GM19455 (cell line): ENCODE measurements around the gene ELMO3.

Experiments used
- ATAC-seq: cut with Tn5 transposase; IDR thresholded peaks from one replicate; pipeline ENCODE4 v1.9.1; 2021; ENCODE audit not compliant: unreplicated experiment

ELMO3 gene

DNA sequence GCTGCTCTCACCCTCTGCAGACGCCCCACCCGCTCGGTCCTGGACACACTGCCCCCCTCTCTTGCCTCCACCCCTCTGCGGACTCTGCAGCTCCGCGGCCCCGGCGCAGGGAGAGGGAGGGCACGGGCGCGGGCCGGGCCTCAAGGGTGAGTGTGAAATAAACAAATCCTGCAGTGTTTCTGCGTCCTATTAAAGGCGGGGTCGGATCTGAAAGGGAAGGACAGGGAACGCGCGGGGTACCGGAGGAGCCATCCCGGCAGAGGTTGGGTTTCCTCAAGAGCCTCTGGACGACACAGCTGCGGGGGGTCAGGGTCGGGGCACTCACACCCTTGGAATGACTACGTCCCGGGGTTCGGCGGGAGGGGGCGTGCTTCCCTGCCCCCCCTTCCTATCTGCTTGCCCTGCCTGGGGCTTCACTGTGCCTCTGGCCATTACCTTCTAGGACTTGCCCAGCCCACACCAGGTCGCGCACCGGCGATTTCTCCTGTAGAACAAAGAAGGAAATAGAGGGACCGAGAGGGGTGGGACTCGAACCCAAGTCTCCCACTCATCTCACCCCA is 34.9 kb upstream of the ELMO3 start:
- no peak for ATAC-seq

DNA sequence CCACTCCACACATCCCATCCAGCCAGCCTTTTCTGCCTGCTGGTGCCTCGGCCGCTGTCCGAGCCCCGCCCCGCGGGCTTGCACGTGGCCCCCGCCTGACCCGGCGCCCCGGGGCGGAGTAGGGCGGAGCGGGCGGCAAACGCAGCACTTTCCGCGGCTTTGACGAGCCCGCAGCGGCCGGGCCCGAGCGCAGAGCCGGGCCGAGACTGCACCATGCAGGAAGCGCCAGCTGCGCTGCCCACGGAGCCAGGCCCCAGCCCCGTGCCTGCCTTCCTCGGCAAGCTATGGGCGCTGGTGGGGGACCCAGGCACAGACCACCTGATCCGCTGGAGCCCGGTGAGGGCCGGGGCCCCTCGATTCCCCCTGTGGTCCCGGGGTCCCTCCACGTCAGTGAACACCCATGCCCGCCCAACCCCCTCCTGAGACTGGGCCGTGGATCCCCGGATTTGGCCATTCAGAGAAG is 34.3 kb upstream of the ELMO3 start, which contains the start of gene HSF4:
Gene HSF4 (plus strand): TSS at position 147 of the 463 bp plus-strand sequence. CDS start 67 bp downstream, at position 214.
- ATAC-seq: no peak

DNA sequence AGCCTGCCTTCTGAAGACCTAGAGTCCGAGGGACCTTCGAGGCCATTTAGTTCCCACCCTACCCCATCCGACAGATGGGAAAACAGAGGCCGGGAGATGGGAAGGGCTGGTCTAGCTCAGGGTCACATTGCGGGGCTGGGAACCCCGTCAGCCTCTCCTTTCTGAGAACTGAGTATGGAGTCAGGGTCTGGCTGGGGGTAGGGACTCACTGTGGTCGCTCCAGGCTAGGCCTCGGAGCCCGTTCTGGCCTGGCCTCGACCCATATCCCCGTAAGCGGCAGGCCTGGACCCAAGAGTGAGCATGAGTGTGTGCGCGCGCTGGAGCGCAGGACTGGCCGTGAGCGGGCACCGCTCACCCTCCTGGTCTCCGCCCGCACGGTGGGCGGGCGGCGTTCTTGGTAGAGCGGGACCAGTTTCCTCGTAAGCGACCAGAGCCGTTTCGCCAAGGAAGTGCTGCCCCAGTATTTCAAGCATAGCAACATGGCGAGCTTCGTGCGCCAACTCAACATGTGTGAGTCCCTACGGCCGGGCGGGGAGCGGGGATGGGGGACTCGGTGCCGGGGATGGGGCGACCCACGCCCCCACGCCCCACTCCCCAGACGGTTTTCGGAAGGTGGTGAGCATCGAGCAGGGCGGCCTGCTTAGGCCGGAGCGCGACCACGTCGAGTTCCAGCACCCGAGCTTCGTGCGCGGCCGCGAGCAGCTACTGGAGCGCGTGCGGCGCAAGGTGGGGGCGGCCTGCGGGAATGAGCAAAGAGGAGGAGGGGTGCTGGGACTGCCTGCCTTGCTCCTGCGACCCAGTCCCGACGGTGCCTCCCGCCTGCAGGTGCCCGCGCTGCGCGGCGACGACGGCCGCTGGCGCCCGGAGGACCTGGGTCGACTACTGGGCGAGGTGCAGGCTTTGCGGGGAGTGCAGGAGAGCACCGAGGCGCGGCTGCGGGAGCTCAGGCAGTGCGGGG is 33.5 kb upstream of the ELMO3 start:
- ATAC-seq: no peak

DNA sequence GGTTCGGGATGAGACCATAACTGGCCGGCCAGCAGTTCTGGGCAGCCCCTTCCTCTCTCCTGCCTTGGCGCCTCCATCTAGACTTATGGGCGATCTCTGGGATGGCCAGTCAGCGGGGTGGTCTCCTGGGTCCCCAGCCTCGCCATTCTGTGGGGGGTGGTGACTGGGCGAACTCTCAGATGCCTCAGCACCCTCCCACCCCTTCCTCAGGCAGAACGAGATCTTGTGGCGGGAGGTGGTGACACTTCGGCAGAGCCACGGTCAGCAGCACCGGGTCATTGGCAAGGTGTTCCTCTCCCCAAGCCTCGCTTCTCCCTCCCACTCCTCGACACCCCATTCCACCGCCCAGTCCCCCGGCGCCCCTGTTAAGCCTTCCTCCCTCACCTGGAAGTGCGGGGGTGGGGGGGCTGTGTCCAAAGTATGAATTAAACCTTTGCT is 32.8 kb upstream of the ELMO3 start:
- no peak for ATAC-seq

DNA sequence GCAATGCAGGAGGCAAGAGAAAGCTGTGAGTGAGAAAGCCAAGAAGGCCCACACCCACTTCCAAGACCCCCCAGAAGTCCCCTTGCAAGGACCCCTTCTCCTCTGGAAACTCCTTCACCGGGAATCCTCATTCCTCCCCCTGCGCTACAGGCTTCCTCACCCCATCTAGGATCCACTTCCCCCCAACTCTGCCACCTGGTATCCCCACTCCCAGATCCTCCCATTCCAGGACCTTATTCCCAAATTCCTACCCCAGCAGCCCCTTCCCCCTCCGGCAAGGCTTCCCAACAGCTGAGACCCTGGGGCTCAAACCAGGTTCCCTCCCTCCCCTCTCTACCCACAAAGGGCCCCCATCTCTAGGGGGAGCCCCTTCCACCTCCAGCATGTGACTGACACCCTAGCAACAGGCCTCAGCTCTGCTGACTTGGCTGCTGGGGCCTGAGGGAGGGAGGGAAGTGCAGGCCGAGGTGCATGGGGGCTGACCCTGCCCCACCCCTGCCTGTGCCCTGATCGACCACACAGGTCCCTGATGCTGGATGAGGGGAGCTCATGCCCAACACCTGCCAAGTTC is 32.2 kb upstream of the ELMO3 start:
- ATAC-seq: no peak

DNA sequence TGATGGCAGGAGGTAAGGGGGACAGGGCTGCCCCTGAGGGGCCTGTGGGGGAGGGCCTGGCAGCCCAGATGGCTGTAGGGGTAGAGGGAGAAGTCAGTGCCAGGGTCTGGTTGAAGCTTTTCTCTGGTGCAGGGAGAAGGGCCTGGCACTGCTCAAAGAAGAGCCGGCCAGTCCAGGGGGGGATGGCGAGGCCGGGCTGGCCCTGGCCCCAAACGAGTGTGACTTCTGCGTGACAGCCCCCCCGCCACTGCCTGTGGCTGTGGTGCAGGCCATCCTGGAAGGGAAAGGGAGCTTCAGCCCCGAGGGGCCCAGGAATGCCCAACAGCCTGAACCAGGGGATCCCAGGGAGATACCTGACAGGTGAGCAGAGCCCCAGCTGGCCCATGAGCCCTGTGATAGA is 31.3 kb upstream of the ELMO3 start:
- ATAC-seq: no peak

DNA sequence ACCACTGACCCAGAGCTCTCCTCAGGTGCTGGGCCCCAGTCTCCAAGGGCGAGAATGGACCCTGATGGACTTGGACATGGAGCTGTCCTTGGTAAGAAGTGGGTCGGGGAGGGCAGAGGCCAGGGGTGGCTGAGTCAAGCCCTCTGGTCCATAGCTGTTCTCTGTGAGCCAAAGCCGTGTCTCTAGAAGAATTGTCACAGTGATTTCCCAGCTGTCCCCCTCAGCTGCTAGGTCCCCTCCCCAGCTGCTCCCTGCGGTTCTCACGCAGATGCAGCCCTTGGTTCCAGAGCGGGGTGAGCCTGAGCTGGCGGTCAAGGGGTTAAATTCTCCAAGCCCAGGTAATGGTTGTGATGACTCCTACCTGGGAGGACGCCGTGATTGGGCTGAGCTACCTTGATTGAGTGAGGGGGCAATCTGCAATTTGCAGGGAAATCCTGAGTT is 29.9 kb upstream of the ELMO3 start:
- no peak for ATAC-seq

DNA sequence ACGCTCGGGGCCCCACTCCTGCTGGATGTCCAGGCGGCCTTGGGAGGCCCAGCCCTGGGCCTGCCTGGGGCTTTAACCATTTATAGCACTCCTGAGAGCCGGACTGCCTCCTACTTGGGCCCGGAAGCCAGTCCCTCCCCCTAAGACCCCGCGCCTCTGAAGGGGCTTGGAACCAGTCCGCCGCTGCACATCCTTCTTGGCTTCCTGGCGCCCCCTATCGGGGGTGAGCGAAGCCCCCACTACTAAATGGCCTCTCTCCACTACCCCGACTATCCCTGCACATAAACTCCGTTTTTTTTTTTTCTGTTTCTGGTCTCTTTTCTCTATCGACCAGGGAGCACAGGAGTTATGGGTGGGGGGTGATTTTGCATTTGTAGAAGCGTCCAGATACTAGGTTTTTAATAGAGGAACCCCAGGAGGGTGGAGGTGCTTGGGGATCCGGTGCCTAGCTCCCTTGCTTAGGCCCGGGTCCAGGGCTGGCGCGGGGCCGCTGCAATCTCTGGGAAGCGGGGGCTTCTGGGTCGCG is 29.2 kb upstream of the ELMO3 start:
- no peak for ATAC-seq

DNA sequence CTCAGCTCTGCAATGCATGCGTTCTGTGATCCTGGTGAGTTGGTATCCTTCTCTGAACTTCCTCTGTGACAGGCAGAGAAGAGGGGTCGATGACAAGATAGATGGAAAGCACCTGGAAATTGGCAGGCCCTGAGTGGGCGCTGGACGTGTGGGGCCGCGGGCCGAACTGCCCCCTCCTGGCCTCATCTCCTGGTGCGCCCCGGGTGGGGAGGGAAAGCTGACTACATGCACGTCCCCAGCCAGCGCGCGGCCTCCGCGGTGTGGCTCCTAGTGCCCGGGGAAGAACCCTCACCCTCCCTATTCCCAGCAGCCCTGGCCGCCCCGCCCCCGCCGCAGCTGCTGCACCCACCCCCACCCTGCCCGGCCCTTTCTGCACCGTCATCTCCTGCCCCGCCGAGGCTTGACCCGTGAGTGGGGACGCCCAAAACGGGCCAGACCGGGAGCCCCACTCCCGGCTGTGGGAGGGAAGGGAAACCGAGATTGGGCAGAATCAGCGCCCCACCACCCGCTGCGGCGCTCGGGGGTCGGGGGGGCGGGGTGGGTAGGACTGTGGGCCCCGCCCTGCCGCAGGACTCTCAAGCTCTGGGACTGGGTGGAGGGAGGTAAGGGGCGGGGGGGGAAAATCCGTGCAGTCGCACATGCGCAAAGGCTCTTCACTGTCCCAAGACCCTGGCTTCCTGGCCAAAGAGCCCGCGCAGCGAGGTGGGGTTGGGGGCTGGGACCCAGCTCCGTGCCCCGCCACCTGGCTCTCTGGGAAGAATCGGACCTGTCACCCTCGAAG is 28.6 kb upstream of the ELMO3 start, which contains the start of gene NOL3:
Gene NOL3 (plus strand): TSS at position 371 of the 781 bp plus-strand sequence.
- ATAC-seq: peak; percentile 36

DNA sequence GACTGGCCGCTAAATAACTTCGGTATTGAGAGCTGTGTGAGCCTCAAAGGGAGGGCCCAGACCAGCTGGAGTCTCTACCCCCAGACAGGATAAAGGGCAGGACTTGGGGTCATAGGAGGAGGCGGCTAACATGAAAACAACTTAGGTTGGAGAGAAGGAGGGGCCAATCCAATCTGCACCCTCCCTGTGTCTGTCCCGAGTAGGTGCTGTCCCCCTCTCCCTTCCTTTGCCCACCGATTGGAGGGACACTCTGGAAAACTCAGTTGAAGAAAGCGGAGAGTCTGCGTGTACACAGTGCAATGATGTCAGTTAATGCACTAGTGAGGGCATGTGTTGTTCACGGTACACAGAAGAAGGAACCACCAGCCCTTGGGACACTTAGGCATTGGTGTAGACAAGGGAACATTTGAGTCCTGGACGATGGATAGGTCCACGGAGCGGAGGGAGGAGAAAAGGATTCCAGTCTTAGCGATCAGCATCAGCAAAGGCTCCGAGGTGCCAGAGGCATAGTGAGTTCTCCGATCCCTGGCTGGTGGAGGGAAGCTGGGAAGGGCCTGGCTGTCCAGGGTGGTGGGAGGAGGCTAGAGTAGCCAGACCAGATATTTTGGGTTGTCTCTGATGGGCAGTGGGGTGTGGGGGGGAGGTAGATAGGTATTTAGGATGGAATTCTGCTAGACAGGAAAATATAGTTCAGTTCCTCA is 27.8 kb upstream of the ELMO3 start:
- ATAC-seq: no peak

DNA sequence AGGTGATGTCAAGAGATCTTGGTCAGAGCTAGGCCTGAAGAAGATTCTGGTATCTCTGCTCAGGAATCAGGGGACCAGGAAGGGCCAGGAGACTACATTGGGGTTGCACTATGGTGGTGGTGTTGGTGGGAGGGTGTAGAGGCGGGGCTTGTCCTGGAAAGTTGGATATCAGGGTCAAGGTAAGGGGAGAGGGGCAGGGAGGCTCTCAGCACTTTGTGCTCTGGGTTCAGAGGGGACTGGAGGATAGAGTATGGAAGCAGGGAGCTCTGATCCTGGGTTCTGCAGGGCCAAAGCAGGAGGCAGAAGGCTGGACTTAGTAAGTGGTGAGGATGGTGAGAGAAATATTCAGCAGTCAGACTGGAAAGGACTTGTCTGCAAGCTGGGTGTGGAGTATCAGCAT is 25.6 kb upstream of the ELMO3 start:
- no peak for ATAC-seq

DNA sequence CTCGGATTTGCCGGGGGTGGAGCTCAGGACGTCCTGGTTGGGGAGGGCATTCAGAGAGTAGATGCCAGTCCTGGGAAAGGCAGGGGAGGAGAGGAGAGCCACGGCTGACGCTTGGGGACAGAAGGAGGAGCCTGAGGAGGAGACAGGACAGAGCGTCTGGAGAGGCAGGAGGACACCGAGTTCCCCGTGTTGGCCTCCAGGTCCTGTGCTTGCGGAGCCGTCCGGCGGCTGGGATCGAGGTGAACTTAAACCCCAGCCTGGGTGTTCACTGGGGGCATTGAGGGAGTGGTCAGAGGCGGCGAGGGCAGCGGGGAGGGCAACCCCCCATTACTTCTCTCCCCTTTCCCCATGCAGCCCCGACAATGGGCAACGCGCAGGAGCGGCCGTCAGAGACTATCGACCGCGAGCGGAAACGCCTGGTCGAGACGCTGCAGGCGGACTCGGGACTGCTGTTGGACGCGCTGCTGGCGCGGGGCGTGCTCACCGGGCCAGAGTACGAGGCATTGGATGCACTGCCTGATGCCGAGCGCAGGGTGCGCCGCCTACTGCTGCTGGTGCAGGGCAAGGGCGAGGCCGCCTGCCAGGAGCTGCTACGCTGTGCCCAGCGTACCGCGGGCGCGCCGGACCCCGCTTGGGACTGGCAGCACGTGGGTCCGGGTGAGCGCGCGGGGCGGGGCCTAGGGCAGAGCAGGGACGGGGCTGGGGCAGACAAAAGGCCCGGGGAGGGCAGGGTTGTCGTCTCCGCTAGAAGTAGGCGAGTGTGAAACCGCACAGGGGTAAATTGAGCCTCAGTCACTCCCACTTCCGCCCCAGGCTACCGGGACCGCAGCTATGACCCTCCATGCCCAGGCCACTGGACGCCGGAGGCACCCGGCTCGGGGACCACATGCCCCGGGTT is 24.9 kb upstream of the ELMO3 start:
- ATAC-seq: no peak

DNA sequence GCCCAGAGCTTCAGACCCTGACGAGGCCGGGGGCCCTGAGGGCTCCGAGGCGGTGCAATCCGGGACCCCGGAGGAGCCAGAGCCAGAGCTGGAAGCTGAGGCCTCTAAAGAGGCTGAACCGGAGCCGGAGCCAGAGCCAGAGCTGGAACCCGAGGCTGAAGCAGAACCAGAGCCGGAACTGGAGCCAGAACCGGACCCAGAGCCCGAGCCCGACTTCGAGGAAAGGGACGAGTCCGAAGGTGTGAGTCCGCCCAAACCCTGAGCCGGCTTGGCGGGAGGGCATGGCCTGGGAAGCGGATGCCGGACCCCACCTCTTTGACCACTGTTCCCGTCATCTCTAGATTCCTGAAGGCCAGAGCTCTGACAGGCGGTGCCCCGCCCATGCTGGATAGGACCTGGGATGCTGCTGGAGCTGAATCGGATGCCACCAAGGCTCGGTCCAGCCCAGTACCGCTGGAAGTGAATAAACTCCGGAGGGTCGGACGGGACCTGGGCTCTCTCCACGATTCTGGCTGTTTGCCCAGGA is 24.2 kb upstream of the ELMO3 start:
- no peak for ATAC-seq

DNA sequence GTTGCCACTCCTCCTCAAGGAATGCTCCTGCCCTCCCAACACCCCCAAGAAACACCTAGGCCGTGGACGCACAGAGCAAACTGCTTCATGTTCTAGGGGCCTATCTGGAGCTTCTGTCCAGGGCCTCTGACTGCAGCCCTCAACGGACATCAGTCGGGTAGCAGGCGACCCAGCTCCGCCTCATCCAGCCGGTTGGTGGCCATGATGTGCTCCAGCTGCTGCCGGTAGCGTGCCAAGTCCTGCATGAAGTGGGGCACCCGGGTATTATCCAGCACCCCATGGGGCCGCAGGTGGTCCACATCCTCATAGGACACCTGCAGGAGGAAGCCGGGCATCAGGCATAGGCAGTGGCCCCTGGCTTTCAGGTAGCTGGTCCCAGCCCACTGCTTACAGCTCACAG is 22.3 kb upstream of the ELMO3 start:
- ATAC-seq: no peak

DNA sequence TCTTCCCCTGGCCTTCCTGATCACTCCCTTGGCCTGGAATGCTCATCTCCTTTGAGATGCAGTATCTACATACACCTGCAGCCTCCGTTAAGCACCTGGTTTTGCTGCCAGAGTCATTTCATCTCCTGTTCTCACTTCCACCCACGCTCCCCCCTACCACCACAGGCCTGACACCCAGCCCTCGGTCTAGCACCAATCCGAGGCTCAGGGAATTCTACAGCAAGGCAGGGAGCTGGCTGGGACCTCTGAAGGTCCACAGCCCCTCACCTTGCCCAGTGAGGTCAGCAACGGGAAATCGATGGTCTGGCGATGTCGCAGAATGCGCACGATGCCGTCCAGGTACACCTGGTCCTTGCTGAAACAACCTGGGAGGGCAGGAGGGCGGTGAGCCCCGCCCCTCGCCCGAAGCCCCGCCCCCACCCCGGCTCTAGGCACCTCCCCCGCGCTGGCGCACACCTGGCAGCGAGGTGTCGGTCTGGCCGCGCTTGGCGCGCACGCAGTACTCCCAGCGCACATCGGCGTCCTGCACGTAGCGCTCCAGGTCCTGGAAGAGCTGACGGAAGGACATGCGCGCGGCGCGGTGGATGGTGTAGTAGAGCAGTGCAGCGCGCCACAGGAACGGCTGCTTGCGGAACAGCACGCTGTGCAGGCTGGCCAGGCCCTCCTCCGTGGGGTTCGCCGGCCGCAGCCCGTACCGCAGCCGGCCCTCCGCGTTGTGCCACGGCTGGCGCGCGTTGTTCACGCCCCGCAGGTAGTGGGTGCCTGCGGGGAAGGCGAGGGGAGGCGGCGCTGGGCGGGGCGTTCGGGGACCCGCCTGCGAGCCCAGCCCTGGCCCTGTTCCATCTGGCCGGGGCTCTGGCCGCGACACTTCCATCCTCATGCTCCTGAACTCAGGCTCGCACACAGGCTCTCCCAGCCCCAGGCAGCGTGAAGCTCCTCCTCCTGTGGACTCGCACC is 20.9 kb upstream of the ELMO3 start:
- no peak for ATAC-seq

DNA sequence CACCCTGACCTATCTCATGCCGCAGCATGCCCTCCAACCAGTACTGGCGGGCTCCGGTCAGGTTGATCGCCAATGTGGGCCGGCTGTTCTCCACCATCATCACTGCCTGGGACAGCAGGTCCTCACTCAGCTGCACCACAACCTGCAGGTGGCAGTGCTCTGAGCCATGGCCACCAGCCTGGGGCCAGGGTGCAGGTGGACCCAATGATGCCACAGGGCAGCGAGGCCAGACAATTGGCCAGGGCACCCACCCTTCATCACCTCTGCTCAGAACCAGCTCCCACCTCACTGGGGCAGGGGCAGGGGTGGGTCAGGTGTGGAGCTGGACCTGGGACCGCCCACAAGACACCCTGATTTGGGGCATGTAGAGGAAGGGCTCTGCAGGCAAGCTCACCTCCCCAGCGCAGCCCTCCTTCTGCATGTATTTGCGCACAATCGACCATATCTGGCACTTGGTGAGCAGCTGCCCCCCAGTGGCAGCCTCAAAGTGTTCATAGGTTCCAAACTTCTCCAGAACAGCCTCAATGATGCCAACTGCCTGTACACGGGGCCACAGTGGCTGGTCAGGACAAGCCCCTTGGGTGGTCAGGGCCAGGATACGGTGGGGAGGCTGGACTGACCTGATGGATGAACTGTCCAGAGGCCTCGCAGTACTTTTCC is 19.4 kb upstream of the ELMO3 start:
- ATAC-seq: no peak

DNA sequence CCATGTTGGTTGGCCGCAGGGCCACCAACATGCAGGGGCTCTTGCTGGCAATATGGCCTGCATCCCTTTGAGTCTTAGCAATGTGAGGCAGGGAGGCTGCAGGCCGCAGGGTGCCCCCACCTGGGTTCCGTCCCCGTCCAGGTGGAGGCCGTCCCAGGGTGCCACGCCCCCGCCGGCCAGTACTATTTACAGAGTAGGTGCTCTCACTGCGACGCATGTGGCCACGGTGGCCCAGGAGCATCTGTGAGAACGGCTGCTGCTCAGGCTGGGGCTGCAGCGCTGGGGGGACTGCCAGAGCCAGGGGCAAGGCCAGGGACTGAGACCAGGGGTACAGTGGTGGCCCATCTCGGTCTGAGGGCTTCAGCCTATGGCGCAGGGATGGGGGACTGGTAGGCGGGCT is 18.8 kb upstream of the ELMO3 start:
- ATAC-seq: no peak
